HCEC 1CT (cell line): ENCODE results near the gene RMRP.
"Not testable (repeated sequence)": the region's sequence is repeated elsewhere in the genome, so short reads cannot be mapped to it uniquely, and the experiment has no call there.

Source experiments
- DNase-seq: peaks from one replicate; pipeline ENCODE4 v3.0.0-alpha.2; 2017

Gene RMRP

DNA sequence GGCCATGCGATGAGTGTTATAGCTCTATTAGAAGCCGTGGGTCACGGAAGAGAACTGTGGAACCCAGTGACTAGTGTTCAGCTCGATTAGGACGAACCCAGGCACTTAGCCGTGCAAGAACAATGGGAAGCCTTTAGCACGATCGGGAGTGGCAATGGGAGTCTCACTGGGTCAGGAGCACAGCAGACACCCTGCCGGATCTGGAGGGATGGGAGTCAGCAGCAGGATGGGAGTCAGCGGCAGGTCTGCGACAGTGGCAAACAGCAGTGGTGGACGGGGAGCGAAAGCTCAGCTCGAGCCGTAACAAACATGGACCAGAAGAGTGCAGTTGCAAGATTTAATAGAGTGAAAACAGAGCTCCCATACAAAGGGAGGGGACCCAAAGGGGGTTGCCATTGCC, 17.4 kb downstream of the RMRP start:
- not testable (repeated sequence) for DNase-seq

DNA sequence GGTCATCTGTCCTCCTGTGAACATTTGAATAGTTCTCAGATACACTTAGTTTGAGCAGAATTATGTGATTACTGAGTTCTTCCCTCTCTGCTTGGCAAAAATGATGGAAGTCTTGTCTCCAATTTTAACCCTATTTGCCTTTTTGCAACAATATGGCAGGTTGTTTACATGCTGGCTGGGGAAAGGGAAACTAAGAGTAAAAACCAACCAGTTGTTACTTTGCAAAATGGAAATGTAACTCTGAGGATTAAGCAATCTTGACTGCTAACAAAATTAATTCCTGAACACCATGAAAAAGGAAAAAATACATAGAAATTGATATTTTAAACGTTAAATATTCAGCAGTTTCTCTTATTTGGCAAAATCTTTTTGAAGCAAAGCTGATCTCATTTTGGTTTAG, 18.2 kb downstream of the RMRP start:
- DNase-seq: no peak

GRCh38 chr9:35639225-35639624, 18.6 kb downstream of the RMRP start:
- not testable (repeated sequence) for DNase-seq

DNA sequence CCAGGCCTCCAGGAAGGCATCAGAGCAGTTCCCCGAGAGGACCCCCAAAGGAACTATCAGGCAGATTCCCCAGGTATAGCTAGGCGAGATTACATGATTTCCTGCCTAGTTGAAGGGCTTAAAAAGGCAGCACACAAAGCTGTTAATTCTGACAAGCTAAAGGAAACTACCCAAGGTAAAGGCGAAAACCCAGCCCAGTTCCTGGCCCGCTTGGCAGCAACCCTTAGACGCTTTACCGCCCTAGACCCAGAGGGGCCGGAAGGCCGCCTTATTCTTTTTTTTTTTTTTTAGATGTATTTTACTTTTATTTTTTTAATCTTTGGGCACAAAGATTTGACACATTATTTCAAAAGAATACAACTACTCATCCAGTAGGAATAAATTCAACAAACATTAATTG, 19.1 kb downstream of the RMRP start:
- DNase-seq: not testable (repeated sequence)

DNA sequence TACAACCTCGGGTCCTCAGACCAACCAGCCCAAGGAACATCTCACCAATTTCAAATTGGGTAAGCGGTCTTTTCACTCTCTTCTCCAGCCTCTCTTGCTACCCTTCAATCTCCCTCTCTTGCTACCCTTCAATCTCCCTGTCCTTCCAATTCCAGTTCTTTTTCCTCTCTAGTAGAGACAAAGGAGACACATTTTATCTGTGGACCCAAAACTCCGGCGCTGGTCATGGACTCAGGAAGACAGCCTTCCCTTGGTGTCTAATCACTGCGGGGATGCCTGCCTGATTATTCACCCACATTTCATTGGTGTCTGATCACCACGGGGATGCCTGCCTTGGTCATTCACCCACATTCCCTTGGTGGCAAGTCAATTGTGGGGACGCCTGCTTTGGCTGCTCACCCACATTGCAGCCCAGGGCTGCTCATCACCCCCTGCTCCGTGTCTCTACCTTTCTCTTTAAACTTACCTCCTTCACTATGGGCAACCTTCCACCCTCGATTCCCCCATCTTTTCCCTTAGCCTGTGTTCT, 20.3 kb downstream of the RMRP start:
- DNase-seq: not testable (repeated sequence)

GRCh38 chr9:35636877-35637246, 21.0 kb downstream of the RMRP start:
- not testable (repeated sequence) for DNase-seq

GRCh38 chr9:35636135-35636876, 21.5 kb downstream of the RMRP start:
- DNase-seq: no peak

- no peak for DNase-seq
Observed at GRCh38 chr9:35635730-35636129, 22.1 kb downstream of the RMRP start.

DNA sequence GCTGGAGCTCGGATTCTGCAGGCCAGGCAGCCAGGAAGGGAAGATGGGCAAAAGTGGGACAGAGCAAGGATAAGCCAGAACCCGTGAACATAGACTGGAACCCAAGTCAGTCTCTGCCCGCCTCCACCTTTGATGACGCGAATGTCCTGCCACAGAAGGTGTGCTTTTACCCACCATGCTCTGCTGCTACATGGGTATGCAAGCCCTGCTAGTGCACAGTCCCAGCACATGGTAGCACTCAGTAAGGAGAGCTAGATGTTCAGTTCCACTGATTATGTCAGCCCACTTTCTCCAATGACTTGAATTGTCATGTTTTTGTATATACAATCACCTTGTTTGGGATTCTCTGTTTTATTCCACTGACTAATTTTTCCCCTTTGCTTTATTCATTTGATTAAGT, 28.2 kb downstream of the RMRP start:
- no peak for DNase-seq

GRCh38 chr9:35628389-35628991, 29.3 kb downstream of the RMRP start:
- no peak for DNase-seq

DNA sequence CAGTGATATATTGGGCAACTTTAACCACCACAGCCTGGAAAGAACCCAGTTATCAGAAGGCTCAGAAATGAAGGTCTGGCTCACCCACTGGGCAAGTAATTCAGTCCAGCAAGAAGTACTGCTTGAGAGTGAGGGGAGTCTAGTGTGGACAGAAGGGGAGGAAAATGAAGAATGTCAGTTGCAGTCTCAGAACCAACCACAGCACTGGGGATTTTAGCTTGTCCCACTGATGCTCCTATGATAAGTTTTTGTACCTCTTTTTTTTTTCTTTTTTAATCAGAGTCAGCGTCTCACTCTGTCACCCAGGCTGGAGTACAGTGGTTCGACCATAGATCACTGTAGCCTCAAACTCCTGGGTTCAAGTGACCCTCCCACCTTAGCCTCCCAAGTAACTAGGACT, 30.2 kb downstream of the RMRP start:
- DNase-seq: no peak

- no peak for DNase-seq
Observed at GRCh38 chr9:35619800-35620158, 38.0 kb downstream of the RMRP start.

DNA sequence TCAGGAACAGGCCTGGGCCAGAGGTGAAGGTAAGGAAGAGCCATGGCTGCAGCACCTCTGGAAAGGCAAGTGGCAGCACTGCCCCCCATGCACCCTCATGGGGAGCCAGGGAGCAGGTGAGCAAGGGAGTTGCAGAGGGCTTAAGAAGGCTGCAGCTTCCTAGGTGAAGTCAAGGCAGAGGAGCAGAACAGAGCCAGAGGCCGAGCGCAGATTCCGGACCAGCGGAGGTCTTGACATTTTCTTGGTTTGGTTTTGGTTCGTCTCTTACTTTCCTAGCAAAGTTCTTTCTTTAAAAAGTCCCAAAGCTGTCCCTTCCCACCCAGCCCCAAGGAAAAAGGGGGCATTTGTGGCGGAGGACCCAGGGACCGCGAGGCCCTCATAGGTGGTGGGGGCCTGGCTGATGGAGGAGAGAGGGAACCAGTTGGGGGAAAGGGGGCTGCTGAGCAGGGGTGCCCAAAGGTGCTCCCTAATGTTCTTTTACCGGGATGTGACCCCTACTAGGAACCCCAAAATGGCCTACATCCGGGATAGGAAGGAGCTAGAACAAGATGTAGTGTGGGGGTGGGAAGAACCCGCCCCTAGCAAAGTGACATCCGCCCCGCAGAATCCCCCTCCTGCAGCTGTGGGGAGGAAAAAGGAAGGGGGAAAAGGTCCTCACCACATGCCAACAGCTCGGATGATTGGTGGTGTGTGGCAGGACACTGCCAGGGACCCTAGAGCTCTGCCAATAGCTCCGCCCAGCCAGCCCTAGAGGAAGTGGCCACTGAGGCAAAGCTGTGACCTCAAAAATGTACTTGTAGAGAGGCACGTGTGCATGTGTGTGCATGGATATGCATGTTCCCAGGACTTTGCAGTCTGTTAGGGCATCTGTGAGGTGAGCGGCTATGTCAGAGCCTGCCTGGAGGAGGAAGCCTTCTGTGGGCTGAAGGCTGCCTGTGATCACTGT, 38.7 kb downstream of the RMRP start:
- no peak for DNase-seq

GRCh38 chr9:35618325-35618727, 39.5 kb downstream of the RMRP start, which contains the start of gene CD72:
CD72 (minus strand) TSS chr9:35618413; CDS start chr9:35618303, 110 bp downstream.
- no peak for DNase-seq

GRCh38 chr9:35617548-35617947, 40.3 kb downstream of the RMRP start:
- DNase-seq: no peak

DNA sequence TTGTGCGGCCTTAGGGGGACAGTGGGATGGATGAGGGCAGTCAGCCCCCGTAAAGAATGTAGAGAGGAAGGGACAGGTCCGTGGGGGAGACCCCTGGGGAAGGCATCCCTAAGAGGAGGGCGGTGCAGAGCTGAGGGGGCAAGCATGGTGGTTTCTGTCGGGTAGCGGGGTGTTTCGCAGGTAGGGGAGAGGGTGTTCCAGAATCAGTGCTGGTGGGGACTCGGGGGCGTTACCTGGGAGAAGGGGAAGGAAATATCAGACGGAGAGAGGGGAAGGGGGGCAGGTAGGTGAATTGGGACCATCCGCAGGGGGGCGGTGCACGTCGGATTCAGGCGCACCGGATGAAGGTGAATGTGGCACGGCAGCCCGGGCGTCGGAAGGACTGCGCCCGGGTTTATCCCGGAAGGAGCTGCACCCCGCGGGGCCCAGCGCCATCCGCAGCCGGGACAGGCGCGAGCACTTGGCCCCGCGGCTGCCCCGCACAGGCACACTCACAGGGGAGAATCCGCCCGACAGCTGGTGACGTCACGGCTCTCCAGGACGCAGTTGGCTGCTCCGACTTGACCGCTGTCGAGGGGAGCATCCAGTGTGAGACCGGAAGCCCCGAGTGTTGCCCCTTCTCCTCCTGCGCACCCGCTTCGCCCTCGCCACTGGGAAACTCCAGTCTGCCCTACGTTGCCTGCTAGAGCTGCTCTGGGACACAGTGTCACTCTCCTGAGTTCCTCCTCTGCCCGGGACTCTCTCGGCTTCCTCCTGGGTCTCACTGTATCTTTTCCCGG, 40.9 kb downstream of the RMRP start:
- no peak for DNase-seq

GRCh38 chr9:35615981-35616680, 41.7 kb downstream of the RMRP start:
- DNase-seq: no peak

GRCh38 chr9:35612843-35613242, 45.0 kb downstream of the RMRP start:
- no peak for DNase-seq

- DNase-seq: not testable (repeated sequence)
Observed at GRCh38 chr9:35612066-35612465, 45.8 kb downstream of the RMRP start.

GRCh38 chr9:35611230-35611797, 46.5 kb downstream of the RMRP start:
- DNase-seq: peak; percentile 35

DNA sequence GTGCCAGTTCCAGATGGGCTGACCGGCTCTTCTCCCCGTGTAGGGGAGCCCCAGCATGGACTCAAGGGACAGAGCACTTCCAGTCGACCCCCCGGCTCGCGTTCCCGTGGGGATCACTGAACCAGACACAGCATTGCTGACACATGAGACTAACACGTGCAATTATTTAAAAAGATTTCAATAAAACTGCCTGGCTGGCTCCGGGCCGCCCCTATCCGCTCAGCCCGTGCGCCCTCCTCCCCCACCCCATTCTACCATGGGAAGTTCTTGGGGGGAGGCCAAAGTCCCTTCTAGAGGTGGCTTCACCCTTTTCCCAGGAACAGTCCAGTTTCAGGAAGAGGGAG, 48.0 kb downstream of the RMRP start:
- DNase-seq: no peak
